Natural killer cell treated with Interleukin-12 subunit alpha and Interleukin-12 subunit beta and Interleukin-15 and Interleukin-18, amount 100 ng/mL, for 72 hours (primary cell): ENCODE results near the gene EFCAB11. TPM values are rescaled to one million over a fixed set of nuclear protein-coding genes. Genes with fewer than 3 reads are reported as not detected.

Experiments used
- ATAC-seq, 2 donors: fragments of 150-1000 bp; cut with Tn5 transposase in 1 of 2; sonication (Bioruptor Pico), chemical (Tn5 transposase) in 1 of 2; 2 replicates each; pipeline ENCODE4 v1.10.0; 2021
- DNase-seq: peaks from one replicate; pipeline ENCODE4 v3.0.0; 2022; ENCODE audit warnings: low spot score
- H3K27ac Mint-ChIP-seq, 2 donors: 1 replicate in 1 of 2; 2 replicates in 1 of 2; pipeline ENCODE4 v1.8.0; 2022; ENCODE audit warnings: mixed read lengths in 2 of 2, mild to moderate bottlenecking in 1 of 2, moderate library complexity in 1 of 2
- H3K27me3 Mint-ChIP-seq, 2 donors: 1 replicate in 1 of 2; 2 replicates in 1 of 2; pipeline ENCODE4 v1.8.0; 2022; ENCODE audit warnings: mixed read lengths in 2 of 2
- H3K36me3 Mint-ChIP-seq: one replicate; pipeline ENCODE4 v1.8.0; 2022; ENCODE audit warnings: mixed read lengths
- H3K4me1 Mint-ChIP-seq, 2 donors: 1 replicate in 1 of 2; 2 replicates in 1 of 2; pipeline ENCODE4 v1.8.0; 2022; ENCODE audit warnings: low read depth in 2 of 2, mixed read lengths in 2 of 2, mild to moderate bottlenecking in 1 of 2
- H3K4me3 Mint-ChIP-seq: one replicate; pipeline ENCODE4 v1.8.0; 2022; ENCODE audit warnings: mixed read lengths
- H3K9me3 Mint-ChIP-seq: 2 replicates; pipeline ENCODE4 v1.8.0; 2022; ENCODE audit warnings: mixed read lengths
- total RNA-seq, 2 donors: library from RNA; stranded (reverse); gene quantifications; one replicate each; pipeline ENCODE4 v1.2.3, GENCODE V29; 2022

Gene EFCAB11
- 1 to 10 TPM; 4.8 to 7.5 TPM for total RNA-seq

- Mint-ChIP-seq H3K9me3 (no peaks in the 10 kb centered on the region), H3K27me3 (no peaks in the 10 kb centered on the region), H3K4me3 (peak within 1 kb of the TSS; percentile 95), H3K4me1 (peaks cover 37 to 44% of the 10 kb centered on the region in 2 donors), H3K36me3 (peaks cover 12% of the 10 kb centered on the region), H3K27ac (peak within 1 kb of the TSS; percentile 81 to 88)
- ATAC-seq (peak; percentile 90 to 91), DNase-seq (peak; percentile 97)
Observed at GRCh38 chr14:89954070-89955021, at the start of gene EFCAB11. TSS of gene EFCAB11 (minus strand) at chr14:89954730. CDS start at chr14:89954660, 70 bp downstream.

DNA sequence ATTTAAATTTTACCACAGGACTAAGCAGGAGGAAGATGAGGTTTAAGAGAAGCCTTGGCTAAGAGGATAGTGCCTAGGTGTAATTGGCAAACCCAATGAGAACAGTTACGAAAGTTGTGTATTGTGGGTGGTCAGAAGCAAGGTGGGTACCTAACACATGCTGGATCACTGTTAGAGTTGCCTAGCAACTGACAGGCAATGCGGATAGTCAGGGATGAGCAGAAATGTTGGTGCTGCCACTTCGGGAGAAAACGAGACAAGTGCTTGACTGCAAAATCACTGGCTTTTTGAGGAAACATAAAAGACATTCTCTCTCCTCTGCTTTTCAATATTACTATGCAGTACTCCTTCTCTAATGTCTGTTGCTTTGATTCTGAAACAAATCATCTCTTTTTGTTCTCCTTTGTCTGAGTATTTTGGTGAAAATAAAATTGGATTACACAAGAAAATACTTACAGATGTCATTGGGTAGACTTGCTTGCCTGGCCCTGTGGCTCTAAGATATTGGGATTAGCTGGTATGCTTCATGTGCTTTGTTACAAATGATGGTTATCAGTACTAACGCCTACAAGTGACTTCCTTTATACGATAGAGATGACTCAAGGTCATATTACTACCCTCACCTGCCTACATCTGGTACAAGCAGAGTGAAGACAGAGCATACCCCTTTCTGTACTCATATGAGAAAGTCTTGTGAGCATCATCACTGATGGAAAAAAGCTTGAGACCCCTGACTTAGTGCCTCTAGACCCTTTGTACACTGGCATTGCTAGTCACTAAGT lies 49.2 kb upstream of the EFCAB11 start:
- Mint-ChIP-seq H3K27ac (no peak overlapping the region), H3K27me3 (no peaks in the 10 kb centered on the region), H3K9me3 (no peaks in the 10 kb centered on the region), H3K36me3 (peaks cover 24% of the 10 kb centered on the region), H3K4me3 (no peak overlapping the region), H3K4me1 (peaks cover 30 to 34% of the 10 kb centered on the region in 2 donors)
- ATAC-seq = no peak
- DNase-seq = no peak

DNA sequence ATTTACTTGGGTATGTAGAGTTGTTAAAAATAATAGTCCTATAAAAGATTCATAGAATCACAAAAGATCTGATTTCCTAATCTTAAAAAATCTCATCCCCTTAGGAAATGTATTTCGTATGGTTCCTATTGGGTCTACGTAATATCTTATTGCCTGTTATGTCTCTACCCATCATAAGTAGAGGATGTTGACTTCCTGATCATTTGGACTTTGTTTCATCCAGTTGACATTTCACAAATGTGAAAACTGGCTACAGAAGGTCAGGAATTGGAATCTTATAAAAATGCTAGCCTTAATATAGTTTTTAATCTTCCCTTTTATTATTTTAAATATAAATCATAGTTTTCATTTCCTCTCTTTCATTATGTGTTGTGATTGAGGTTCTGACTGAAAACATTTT lies 46.4 kb upstream of the EFCAB11 start:
- H3K27me3 Mint-ChIP-seq = no peaks in the 10 kb centered on the region

GRCh38 chr14:89996963-89997362 lies 42.4 kb upstream of the EFCAB11 start:
- Mint-ChIP-seq H3K27me3 (no peaks in the 10 kb centered on the region), H3K36me3 (peaks cover 34% of the 10 kb centered on the region), H3K27ac (no peak overlapping the region), H3K9me3 (no peaks in the 10 kb centered on the region), H3K4me3 (no peak overlapping the region), H3K4me1 (no peaks in the 10 kb centered on the region)
- no peak for DNase-seq
- ATAC-seq = no peak

More for the DNA sequence above, 46.4 kb upstream of the EFCAB11 start:
- peaks cover 25% of the 10 kb centered on the region for H3K36me3 Mint-ChIP-seq
- no peak overlapping the region for H3K27ac Mint-ChIP-seq
- H3K4me3 Mint-ChIP-seq = no peak overlapping the region
- DNase-seq = no peak
- no peak for ATAC-seq
- peaks cover 22 to 24% of the 10 kb centered on the region in 2 donors for H3K4me1 Mint-ChIP-seq
- H3K9me3 Mint-ChIP-seq = no peaks in the 10 kb centered on the region

DNA sequence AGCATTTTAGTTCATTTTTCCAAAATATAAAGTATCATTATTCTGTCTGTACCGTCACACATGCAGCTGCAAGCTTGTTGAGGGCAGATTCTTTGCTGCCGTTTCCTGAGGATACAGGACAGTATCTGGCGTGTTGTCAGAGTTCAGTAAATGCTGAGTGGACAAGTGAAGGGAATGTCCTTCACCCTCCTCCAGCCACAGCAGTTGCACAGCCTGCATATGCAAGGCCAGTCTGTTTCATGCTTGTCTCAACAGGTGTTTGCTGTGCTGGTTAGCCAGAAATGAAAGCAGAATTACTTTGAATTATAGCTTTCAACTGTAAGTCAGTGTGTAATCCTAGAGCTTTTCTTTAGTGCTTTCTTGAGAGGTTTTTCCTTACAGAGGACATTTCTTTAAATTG lies 37.7 kb upstream of the EFCAB11 start:
- Mint-ChIP-seq H3K4me3 (no peak overlapping the region), H3K36me3 (peaks cover 45% of the 10 kb centered on the region)
- no peak for ATAC-seq

DNA sequence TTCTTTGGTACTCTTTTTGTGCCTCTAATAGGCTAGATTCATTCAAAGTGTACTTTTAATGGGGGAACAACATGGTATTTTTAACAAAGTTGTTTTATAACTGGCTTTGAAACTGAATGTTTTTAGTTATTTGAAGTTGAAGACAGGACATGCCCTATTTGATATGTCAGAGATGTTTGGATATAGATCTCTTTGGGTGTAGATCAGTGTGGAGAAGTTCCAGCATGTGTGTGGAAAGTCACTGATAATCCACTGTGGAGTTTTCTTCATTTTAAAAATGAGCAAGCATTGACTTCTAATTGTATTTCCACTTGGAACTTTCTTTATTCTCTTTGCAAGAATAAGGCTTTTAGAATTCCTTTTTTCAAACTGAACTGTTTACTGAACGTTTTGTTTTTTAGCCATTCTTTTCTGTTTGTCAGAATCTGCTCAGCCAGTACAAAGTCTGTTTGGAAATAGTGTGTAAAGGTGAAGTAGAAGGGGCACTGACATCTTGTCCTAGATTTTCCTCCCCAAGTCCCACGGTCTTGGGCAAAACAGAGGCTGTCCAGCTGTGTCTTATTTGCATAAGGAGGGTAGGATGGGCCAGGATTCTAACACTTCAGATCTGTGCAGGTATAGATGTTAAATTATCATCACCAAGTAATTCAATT lies 36.2 kb upstream of the EFCAB11 start:
- H3K27ac Mint-ChIP-seq = no peak overlapping the region
- peaks cover 33% of the 10 kb centered on the region for H3K36me3 Mint-ChIP-seq
- no peaks in the 10 kb centered on the region for H3K9me3 Mint-ChIP-seq
- H3K4me1 Mint-ChIP-seq = no peaks in the 10 kb centered on the region
- H3K4me3 Mint-ChIP-seq = no peak overlapping the region
- no peaks in the 10 kb centered on the region for H3K27me3 Mint-ChIP-seq
- no peak for DNase-seq
- ATAC-seq = no peak

More for the DNA sequence above, 37.7 kb upstream of the EFCAB11 start:
- no peak for DNase-seq
- no peaks in the 10 kb centered on the region for H3K9me3 Mint-ChIP-seq
- no peak overlapping the region for H3K27ac Mint-ChIP-seq
- H3K27me3 Mint-ChIP-seq = no peaks in the 10 kb centered on the region
- H3K4me1 Mint-ChIP-seq = no peaks in the 10 kb centered on the region

GRCh38 chr14:89990218-89990617 lies 35.7 kb upstream of the EFCAB11 start:
- no peaks in the 10 kb centered on the region for H3K27me3 Mint-ChIP-seq

GRCh38 chr14:89988787-89989186 lies 34.3 kb upstream of the EFCAB11 start:
- no peaks in the 10 kb centered on the region for H3K9me3 Mint-ChIP-seq
- peaks cover 0 to 2% of the 10 kb centered on the region in 2 donors for H3K4me1 Mint-ChIP-seq
- DNase-seq (no peak), ATAC-seq (no peak)
- H3K4me3 Mint-ChIP-seq = no peak overlapping the region
- no peak overlapping the region for H3K27ac Mint-ChIP-seq
- H3K36me3 Mint-ChIP-seq = peaks cover 19% of the 10 kb centered on the region
- no peaks in the 10 kb centered on the region for H3K27me3 Mint-ChIP-seq

More at GRCh38 chr14:89990218-89990617, 35.7 kb upstream of the EFCAB11 start:
- Mint-ChIP-seq H3K36me3 (peaks cover 28% of the 10 kb centered on the region), H3K27ac (no peak overlapping the region), H3K9me3 (no peaks in the 10 kb centered on the region), H3K4me1 (no peaks in the 10 kb centered on the region), H3K4me3 (no peak overlapping the region)
- DNase-seq (no peak), ATAC-seq (no peak)

- Mint-ChIP-seq H3K27ac (no peak overlapping the region), H3K4me1 (peaks cover 0 to 2% of the 10 kb centered on the region in 2 donors), H3K36me3 (peaks cover 14% of the 10 kb centered on the region), H3K27me3 (no peaks in the 10 kb centered on the region), H3K9me3 (no peaks in the 10 kb centered on the region), H3K4me3 (no peak overlapping the region)
- no peak for DNase-seq
- ATAC-seq = no peak
Observed at GRCh38 chr14:89987161-89987475, 32.6 kb upstream of the EFCAB11 start.

DNA sequence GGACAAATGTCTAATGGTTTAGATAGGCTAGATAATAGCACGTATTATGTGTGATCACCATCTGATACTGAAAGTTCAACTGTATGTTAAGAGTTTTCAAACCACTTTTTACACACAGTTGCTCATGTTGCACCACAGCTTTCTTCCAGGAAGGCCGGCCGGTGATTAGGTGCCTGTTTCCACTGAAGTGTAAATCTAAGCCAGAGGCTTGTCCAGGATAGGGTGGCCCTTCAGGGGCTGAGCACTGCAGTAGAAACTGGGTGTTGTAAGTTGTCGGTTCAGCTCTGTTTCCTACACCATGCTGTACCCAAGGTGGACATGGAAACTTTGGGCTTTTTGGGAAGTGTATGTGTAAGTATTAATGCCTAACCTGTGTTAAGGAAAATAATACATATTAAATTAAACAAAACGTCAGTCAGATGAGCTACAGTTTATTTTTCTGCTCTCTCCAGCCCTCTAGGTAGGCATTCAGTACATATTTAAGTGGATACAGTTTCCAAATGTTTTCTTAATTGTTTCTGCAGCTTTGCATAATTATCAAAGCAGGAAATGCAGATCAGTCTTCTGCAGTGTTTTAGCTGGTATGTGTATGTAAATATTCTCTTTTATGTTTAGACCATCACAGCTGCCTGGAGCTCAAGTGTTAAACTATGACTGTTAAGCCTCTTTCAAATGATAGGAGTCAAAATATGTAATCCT lies 32.1 kb upstream of the EFCAB11 start:
- DNase-seq (no peak), ATAC-seq (no peak)
- Mint-ChIP-seq H3K4me3 (no peak overlapping the region), H3K27me3 (no peaks in the 10 kb centered on the region), H3K9me3 (no peaks in the 10 kb centered on the region), H3K4me1 (peaks cover 0 to 2% of the 10 kb centered on the region in 2 donors), H3K36me3 (peaks cover 15% of the 10 kb centered on the region), H3K27ac (no peak overlapping the region)

- no peak overlapping the region for H3K4me3 Mint-ChIP-seq
- DNase-seq (no peak), ATAC-seq (no peak)
- peaks cover 18% of the 10 kb centered on the region for H3K36me3 Mint-ChIP-seq
- H3K9me3 Mint-ChIP-seq = no peaks in the 10 kb centered on the region
- H3K27ac Mint-ChIP-seq = no peak overlapping the region
- no peaks in the 10 kb centered on the region for H3K27me3 Mint-ChIP-seq
- peaks cover 0 to 2% of the 10 kb centered on the region in 2 donors for H3K4me1 Mint-ChIP-seq
Observed at GRCh38 chr14:89983375-89983774, 28.8 kb upstream of the EFCAB11 start.

DNA sequence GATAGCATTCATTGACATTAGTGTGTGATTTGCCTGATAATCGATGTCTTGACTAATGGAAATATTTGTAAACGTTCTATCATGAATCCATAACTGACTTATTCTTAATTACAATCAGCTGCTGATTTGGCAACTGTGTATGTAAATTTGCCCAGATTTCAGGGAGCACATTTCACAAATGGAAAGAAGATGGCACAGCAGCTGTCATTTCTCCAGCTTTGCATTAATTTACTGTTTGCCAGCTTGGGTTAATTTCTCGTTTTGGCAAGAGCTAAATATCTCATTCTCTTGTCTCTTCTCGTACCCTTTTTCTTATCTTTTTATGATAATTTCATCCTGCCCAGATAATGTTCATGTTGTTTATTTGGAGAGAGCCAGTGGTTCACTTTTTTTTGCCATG lies 24.1 kb upstream of the EFCAB11 start:
- DNase-seq (no peak), ATAC-seq (no peak)
- H3K9me3 Mint-ChIP-seq = no peaks in the 10 kb centered on the region
- H3K4me3 Mint-ChIP-seq = no peak overlapping the region
- peaks cover 0 to 3% of the 10 kb centered on the region in 2 donors for H3K4me1 Mint-ChIP-seq
- no peak overlapping the region for H3K27ac Mint-ChIP-seq
- peaks cover 25% of the 10 kb centered on the region for H3K36me3 Mint-ChIP-seq
- no peaks in the 10 kb centered on the region for H3K27me3 Mint-ChIP-seq

DNA sequence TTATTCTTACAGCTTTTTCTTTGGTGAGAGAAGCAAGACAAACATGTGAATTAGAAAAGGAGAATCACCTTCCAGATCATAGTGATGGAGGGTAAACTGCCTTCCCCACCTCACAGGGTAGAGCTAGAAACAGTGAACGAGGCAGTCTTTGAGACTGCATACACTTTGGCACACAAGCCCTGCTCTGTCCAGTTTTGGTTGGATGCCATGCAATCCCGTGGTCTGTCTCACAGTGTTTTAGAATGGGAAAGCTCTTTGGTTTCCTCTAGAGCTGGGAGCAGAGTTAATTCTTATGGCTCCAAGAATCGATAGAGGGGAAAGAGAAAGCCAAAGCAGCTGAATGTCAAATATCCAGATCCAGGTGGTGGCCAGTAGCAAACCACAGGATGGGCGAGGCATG lies 23.1 kb upstream of the EFCAB11 start:
- no peak overlapping the region for H3K4me3 Mint-ChIP-seq

More for the DNA sequence above, 23.1 kb upstream of the EFCAB11 start:
- peaks cover 3 to 4% of the 10 kb centered on the region in 2 donors for H3K4me1 Mint-ChIP-seq
- H3K9me3 Mint-ChIP-seq = no peaks in the 10 kb centered on the region
- H3K36me3 Mint-ChIP-seq = peaks cover 25% of the 10 kb centered on the region
- H3K27ac Mint-ChIP-seq = no peak overlapping the region
- H3K27me3 Mint-ChIP-seq = no peaks in the 10 kb centered on the region
- DNase-seq (no peak), ATAC-seq (no peak)
